Activated CD4-positive, alpha-beta T cell treated with anti-CD3 and anti-CD28 coated beads, Interleukin-2, amount 10 ng/mL, durations not matched to agents 7 days and 5 days (primary cell): ENCODE measurements around the gene IDH3G. TPM values are rescaled to one million over a fixed set of nuclear protein-coding genes. Genes with fewer than 3 reads are reported as not detected.
"Not testable (repeated sequence)": the region's sequence is repeated elsewhere in the genome, so short reads cannot be mapped to it uniquely, and the experiment has no call there.

ENCODE experiments used
- CTCF ChIA-PET: fragments of 350-600 bp; sonication (Branson Sonifier 250); formaldehyde crosslinking; loops from one replicate; lab custom pipeline; 2021; ENCODE audit warnings: antibody characterized with exemption; lab: Charles Lee
- POLR2A ChIA-PET: fragments of 350-600 bp; sonication (Branson Sonifier 250); formaldehyde crosslinking; loops from one replicate; lab custom pipeline; 2021; ENCODE audit warnings: antibody characterized with exemption; lab: Charles Lee
- DNase-seq: peaks from one replicate; pipeline ENCODE4 v3.0.0-alpha.2; 2020
- H3K27ac Mint-ChIP-seq: one replicate; pipeline ENCODE4 v1.8.0; 2021; ENCODE audit warnings: mild to moderate bottlenecking, moderate library complexity, mixed read lengths
- H3K27me3 Mint-ChIP-seq: one replicate; pipeline ENCODE4 v1.8.0; 2021; ENCODE audit warnings: mixed read lengths
- H3K36me3 Mint-ChIP-seq: one replicate; pipeline ENCODE4 v1.8.0; 2021; ENCODE audit warnings: low read depth, mixed read lengths
- H3K4me1 Mint-ChIP-seq: one replicate; pipeline ENCODE4 v1.8.0; 2021; ENCODE audit warnings: mixed read lengths
- H3K4me3 Mint-ChIP-seq: one replicate; pipeline ENCODE4 v1.8.0; 2021; ENCODE audit warnings: mild to moderate bottlenecking, moderate library complexity, mixed read lengths
- H3K9me3 Mint-ChIP-seq: one replicate; pipeline ENCODE4 v1.8.0; 2021; ENCODE audit warnings: mixed read lengths
- total RNA-seq, 2 experiments: library from RNA; stranded (reverse); gene quantifications; one replicate each; pipeline ENCODE4 v1.2.3, GENCODE V29; 2021

The IDH3G gene
- total RNA-seq, 2 experiments from 2014 or later, result 60.1 to 64.8 TPM

DNA sequence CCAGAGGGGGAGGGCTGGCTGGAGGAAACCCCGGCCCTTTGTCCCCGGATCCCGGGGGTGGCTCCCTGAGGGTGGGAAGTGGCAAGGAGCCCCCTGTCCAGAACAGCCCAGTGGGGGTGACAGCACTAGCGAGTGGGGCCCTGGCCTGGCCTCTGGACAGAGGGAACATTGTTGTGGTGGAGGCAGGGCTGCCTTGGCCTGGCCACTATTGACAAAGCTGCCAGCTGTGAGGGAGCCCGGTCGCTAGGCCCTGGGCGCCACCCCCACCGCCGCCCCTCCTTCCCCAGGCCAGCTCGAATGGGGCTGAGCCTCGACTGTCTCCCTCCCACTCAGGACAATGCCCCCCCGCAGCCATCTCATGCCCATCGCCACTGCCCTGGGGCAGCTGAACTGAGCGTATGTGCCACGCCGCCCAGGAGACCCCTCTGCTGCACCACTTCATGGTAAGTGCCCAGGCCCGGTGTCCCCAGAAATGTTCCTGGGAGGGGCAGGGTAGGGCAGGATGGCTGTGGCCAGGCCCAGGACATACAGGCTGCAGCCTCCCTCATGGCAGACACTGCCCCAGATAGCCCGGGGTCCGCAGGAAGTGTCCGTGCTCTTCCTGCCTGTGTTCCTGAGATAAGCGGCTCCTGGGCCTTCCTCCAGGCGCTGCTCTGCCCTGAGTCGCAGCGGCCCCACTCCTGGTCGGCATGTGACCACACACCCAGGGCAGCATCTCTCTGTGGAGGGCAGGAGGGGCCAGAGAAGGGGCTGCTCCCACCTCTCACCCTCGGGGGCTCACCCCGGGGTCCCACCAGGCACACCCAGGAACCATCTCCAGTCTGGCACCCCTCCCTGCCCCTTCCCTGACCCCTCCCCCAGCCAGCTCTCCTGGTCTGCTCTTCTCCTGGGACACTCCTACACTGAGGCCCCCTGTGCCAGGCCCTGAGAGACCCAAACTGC is 28.8 kb downstream of the IDH3G start:
- Mint-ChIP-seq H3K9me3 (no peaks in the 10 kb centered on the region), H3K4me1 (peaks cover 8% of the 10 kb centered on the region), H3K4me3 (no peak overlapping the region), H3K27me3 (no peaks in the 10 kb centered on the region), H3K27ac (no peak overlapping the region), H3K36me3 (no peaks in the 10 kb centered on the region)
- ChIA-PET POLR2A (no interaction called here), CTCF (interaction anchor here (1.1 kb wide), 1 partner anchor 30 kb away, joined by 4 read pairs; no protein-coding TSS in a partner anchor)
- no peak for DNase-seq

GRCh38 chrX:153764786-153765137 is 29.4 kb downstream of the IDH3G start:
- Mint-ChIP-seq H3K27me3 (no peaks in the 10 kb centered on the region), H3K9me3 (no peaks in the 10 kb centered on the region), H3K4me3 (no peak overlapping the region), H3K36me3 (no peaks in the 10 kb centered on the region), H3K27ac (no peak overlapping the region), H3K4me1 (peaks cover 8% of the 10 kb centered on the region)
- ChIA-PET POLR2A (no interaction called here), CTCF (interaction anchor here (1.0 to 1.9 kb wide), 4 partner anchors 181 to 188 kb away, joined by 3 to 6 read pairs (median 4); no protein-coding TSS in a partner anchor)
- no peak for DNase-seq

DNA sequence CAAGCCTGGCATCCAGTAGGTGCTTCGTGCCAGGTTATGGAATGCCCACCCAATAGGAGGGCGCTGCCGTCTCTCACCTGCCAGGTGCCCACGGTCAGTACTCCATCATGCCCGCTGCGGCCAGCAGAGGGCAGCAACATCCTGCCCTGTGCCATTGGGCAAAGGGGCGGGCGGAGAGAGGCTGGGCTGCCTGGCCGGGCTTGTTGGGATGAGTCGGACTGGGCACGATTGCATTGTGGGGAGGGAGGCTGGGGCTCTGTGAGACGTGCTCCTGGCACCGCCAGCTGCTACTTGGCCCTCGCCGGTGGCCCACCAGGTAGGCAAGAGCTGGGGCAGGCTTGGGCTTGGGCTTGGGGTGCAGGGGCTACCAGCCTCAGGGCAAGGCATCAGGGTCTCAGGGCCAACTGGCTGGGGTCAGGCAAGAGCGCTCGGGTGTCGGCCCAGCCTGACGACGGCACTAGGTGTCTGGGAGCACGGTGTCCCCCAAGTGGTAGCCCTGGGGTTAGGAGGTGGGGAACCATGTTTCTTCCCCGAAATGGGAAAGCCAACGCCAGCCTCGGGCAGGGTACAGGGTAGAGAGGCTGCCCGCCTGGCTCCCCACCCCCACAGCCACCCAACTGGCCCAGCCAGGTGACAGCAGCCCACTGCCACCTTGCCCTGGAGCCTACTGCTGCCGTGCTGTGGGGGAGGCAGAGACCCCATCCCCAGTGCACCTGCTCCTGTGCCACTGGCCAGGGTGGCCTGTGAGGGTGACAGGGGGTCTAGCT is 30.0 kb downstream of the IDH3G start, which contains the start of gene PLXNB3:
TSS of gene PLXNB3 (plus strand) at position 261 of the 767 bp plus-strand sequence. CDS start 1,287 bp downstream, outside the sequence.
- POLR2A ChIA-PET, result no interaction called here

DNA sequence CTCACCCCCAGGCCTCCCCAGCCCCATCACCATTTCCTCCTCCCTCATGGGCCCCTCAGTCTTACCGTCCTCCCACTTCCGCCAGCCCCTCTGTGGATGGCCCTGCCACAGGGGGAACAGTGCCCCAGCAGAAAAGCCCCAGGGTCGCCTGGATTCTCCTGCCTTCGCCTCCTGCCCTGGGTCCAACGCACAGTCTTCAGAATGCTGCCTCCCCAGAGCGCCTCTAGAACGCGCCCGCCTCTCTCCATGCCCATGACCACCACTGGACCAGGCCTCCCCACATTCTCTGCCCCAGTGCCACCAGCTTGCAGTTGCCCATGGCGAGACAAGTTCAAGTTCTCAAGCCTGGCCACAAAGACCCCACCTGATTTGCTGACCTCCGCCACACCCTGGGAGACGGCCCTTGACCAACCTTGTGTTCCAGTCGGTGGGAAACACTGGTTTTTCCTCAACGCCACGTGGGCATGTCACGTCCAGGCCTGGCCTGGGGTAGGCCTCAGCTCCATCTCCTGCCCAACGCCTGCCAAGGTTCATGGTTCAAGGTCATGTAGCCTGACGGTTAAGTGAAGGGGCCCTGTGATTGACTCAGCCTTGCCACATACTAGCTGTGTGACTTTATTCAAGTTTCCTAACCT is 30.8 kb downstream of the IDH3G start:
- Mint-ChIP-seq H3K4me1 (peaks cover 8% of the 10 kb centered on the region), H3K27me3 (no peaks in the 10 kb centered on the region), H3K9me3 (no peaks in the 10 kb centered on the region), H3K36me3 (no peaks in the 10 kb centered on the region), H3K4me3 (no peak overlapping the region), H3K27ac (no peak overlapping the region)
- CTCF ChIA-PET, result interaction anchor here (0.7 to 1.9 kb wide), 13 partner anchors 8 to 189 kb away, joined by 3 to 7 read pairs (median 3); no protein-coding TSS in a partner anchor
- POLR2A ChIA-PET, result interaction anchor here (0.7 kb wide), 1 partner anchor 173 kb away, joined by 3 read pairs; no protein-coding TSS in a partner anchor
- DNase-seq, result no peak

More for the DNA sequence above, 30.0 kb downstream of the IDH3G start, which contains the start of gene PLXNB3:
- Mint-ChIP-seq H3K27me3 (no peaks in the 10 kb centered on the region), H3K4me1 (peaks cover 8% of the 10 kb centered on the region), H3K9me3 (no peaks in the 10 kb centered on the region), H3K36me3 (no peaks in the 10 kb centered on the region), H3K27ac (no peak within 1 kb of the TSS), H3K4me3 (no peak within 1 kb of the TSS)
- DNase-seq, result peak; percentile 75
- CTCF ChIA-PET, result interaction anchor here (0.7 to 1.9 kb wide), 10 partner anchors 9 to 189 kb away, joined by 3 to 7 read pairs (median 3); no protein-coding TSS in a partner anchor

DNA sequence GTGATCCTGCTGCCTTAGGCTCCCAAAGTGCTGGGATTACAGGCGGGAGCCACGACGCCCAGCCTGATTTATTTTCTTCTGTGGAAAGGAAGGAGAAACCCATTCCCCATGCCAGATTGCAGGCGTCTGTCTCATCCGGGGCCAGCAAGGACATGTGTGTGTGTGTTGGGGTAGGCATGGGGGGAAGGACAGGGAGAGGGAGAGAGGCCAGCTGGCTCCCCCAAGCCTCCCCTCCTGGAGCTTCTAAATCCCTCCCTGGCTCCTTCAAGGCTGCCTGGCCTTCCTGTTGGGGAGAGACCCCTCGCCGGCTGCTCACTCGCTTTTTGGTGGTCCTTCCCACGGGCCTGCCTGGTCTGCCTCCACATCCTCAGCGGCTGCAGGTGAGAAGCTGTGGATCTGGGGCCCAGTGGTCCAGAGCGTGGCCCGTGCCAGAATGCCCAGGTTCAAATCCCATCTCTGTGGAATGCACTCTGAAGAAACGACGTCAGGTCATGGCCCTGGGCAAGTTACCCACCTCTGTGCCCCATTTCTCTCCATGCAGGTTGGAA is 31.5 kb downstream of the IDH3G start:
- Mint-ChIP-seq H3K36me3 (no peaks in the 10 kb centered on the region), H3K27ac (no peak overlapping the region), H3K4me1 (peaks cover 8% of the 10 kb centered on the region), H3K27me3 (peaks cover 1% of the 10 kb centered on the region), H3K9me3 (no peaks in the 10 kb centered on the region), H3K4me3 (no peak overlapping the region)
- no peak for DNase-seq
- ChIA-PET POLR2A (interaction anchor here (0.7 kb wide), 1 partner anchor 173 kb away, joined by 3 read pairs; no protein-coding TSS in a partner anchor), CTCF (interaction anchor here (1.2 to 1.9 kb wide), 6 partner anchors 12 to 190 kb away, joined by 3 to 7 read pairs (median 4); no protein-coding TSS in a partner anchor)

DNA sequence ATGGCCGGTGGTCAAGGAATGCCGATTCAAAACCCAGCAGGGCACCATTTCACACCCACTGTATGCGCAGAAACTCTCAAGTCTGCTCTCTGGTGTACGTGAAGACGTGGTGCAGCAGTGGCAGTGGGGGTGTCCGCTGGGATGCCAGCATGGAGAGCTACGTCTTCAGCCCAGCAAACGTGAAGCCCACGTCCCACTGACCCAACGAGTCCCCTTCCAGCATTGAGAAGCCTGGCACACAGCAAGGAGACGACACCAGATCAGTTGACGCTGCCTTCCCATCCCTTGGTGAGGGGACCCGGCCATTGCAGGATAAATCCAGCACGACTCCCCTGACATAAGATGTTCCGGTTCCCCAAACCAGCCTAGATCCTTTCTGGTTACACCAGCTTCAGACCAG is 32.3 kb downstream of the IDH3G start:
- Mint-ChIP-seq H3K4me3 (no peak overlapping the region), H3K36me3 (no peaks in the 10 kb centered on the region), H3K9me3 (no peaks in the 10 kb centered on the region), H3K27ac (no peak overlapping the region), H3K4me1 (peaks cover 8% of the 10 kb centered on the region), H3K27me3 (peaks cover 6% of the 10 kb centered on the region)
- ChIA-PET POLR2A (no interaction called here), CTCF (interaction anchor here (0.5 to 1.2 kb wide), 2 partner anchors 187 to 410 kb away, joined by 3 to 4 read pairs; no protein-coding TSS in a partner anchor)
- DNase-seq, result no peak

DNA sequence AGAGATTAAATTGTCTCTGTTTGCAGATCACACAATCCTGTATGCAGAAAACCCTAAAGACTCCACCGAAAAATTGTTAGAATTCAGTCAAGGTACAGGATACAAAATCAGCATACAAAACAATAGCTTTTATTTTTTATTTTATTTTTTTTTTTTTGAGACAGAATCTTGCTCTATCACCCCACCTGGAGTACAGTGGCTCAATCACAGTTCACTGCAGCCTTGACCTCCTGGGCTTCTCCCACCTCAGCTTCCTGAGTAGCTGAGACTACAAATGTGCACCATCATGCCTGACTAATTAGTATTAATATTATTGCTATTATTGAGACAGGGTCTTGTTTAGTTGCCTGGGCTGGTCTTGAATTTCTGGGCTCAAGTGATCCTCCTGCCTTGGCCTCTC is 39.0 kb downstream of the IDH3G start:
- ChIA-PET POLR2A (no interaction called here), CTCF (interaction anchor here (0.6 to 0.9 kb wide), 2 partner anchors 8 to 616 kb away, joined by 3 read pairs; no protein-coding TSS in a partner anchor)
- no peaks in the 10 kb centered on the region for H3K9me3 Mint-ChIP-seq
- no peaks in the 10 kb centered on the region for H3K4me1 Mint-ChIP-seq
- H3K27ac Mint-ChIP-seq, result no peak overlapping the region
- no peaks in the 10 kb centered on the region for H3K36me3 Mint-ChIP-seq
- no peak for DNase-seq
- peaks cover 13% of the 10 kb centered on the region for H3K27me3 Mint-ChIP-seq
- H3K4me3 Mint-ChIP-seq, result no peak overlapping the region

DNA sequence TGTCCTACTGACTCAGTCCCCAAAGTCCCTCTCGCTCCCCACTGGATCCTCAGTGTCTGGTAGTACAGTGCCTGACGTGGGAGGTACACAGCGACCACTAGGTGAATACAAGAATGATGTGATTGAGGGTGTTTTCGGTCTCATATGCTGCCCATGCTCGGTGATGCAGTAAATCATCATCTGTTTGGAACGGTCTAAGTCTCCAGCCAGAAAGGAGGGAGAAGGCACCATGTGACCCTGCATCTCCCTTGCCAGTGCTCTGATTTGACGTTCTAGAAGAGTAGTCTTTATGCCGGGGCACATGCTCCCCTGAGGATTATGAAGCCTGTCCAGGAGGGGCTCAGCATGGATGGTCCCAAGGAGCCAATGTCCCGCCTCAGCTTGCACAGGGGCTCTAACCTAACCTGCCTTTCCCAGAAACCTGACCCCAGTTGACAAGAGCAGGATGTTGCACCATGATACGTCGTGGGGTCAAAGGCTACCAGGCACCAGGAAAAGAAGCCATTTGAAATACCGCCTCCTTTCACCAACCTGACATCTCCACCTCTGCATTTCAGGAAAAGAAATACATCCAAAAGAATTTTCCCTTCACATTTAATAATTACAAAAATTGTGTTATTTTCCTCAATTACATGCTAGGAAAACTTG is 43.9 kb downstream of the IDH3G start:
- Mint-ChIP-seq H3K27me3 (peaks cover 10% of the 10 kb centered on the region), H3K9me3 (no peaks in the 10 kb centered on the region), H3K4me1 (no peaks in the 10 kb centered on the region)

GRCh38 chrX:153749017-153749416 is 45.2 kb downstream of the IDH3G start:
- H3K4me1 Mint-ChIP-seq, POLR2A ChIA-PET, H3K36me3 Mint-ChIP-seq, H3K4me3 Mint-ChIP-seq, H3K27ac Mint-ChIP-seq, DNase-seq, H3K9me3 Mint-ChIP-seq: not testable (repeated sequence)
- peaks cover 11% of the 10 kb centered on the region for H3K27me3 Mint-ChIP-seq
- CTCF ChIA-PET, result interaction anchor here (0.6 kb wide), 1 partner anchor 50 kb away, joined by 4 read pairs; no protein-coding TSS in a partner anchor

More for the DNA sequence above, 43.9 kb downstream of the IDH3G start:
- POLR2A ChIA-PET, result no interaction called here
- Mint-ChIP-seq H3K27ac (no peak overlapping the region), H3K4me3 (no peak overlapping the region), H3K36me3 (no peaks in the 10 kb centered on the region)
- CTCF ChIA-PET, result no interaction called here
- DNase-seq, result no peak

- H3K4me3 Mint-ChIP-seq, H3K27ac Mint-ChIP-seq, H3K4me1 Mint-ChIP-seq, POLR2A ChIA-PET, H3K9me3 Mint-ChIP-seq, DNase-seq, H3K36me3 Mint-ChIP-seq, CTCF ChIA-PET: not testable (repeated sequence)
- peaks cover 11% of the 10 kb centered on the region for H3K27me3 Mint-ChIP-seq
These were observed 47.2 kb downstream of the IDH3G start for GRCh38 chrX:153746991-153747390.

- Mint-ChIP-seq H3K4me3 (no peak overlapping the region), H3K27me3 (peaks cover 11% of the 10 kb centered on the region), H3K4me1 (peaks cover 4% of the 10 kb centered on the region), H3K9me3 (no peaks in the 10 kb centered on the region), H3K27ac (no peak overlapping the region), H3K36me3 (no peaks in the 10 kb centered on the region)
- CTCF ChIA-PET, result no interaction called here
- no peak for DNase-seq
- POLR2A ChIA-PET, result no interaction called here
These were observed 47.8 kb downstream of the IDH3G start for GRCh38 chrX:153746359-153746758.
